ENCODE results near the gene ADAM10.

ADAM10 gene

GRCh38 chr15:58717357-58717756 lies 32.1 kb downstream of the ADAM10 start:
- DNase-seq (ENCODE audit: low read depth in 2 of 2, low spot score in 1 of 2) = no peak

GRCh38 chr15:58716027-58716426 lies 33.5 kb downstream of the ADAM10 start:
- DNase-seq (ENCODE audit: low read depth in 2 of 2, low spot score in 1 of 2) = no peak

- DNase-seq (ENCODE audit: low read depth in 2 of 2, low spot score in 1 of 2) = no peak
Observed at GRCh38 chr15:58715266-58715917, 34.1 kb downstream of the ADAM10 start.

- no peak for DNase-seq (ENCODE audit: low read depth in 2 of 2, low spot score in 1 of 2)
Observed at GRCh38 chr15:58710701-58711100, 38.8 kb downstream of the ADAM10 start.

- DNase-seq (ENCODE audit: low read depth in 2 of 2, low spot score in 1 of 2) = no peak
Observed at GRCh38 chr15:58707397-58707796, 42.1 kb downstream of the ADAM10 start.

GRCh38 chr15:58705105-58705504 lies 44.4 kb downstream of the ADAM10 start:
- DNase-seq (ENCODE audit: low read depth in 2 of 2, low spot score in 1 of 2) = no peak

GRCh38 chr15:58704155-58704865 lies 45.2 kb downstream of the ADAM10 start:
- DNase-seq (ENCODE audit: low read depth in 2 of 2, low spot score in 1 of 2) = no peak

- DNase-seq (ENCODE audit: low read depth in 2 of 2, low spot score in 1 of 2) = no peak
Observed at GRCh38 chr15:58703610-58704009, 45.9 kb downstream of the ADAM10 start.

GRCh38 chr15:58702233-58702632 lies 47.3 kb downstream of the ADAM10 start:
- DNase-seq (ENCODE audit: low read depth in 2 of 2, low spot score in 1 of 2) = no peak

GRCh38 chr15:58701376-58701775 lies 48.1 kb downstream of the ADAM10 start:
- no peak for DNase-seq (ENCODE audit: low read depth in 2 of 2, low spot score in 1 of 2)

- DNase-seq (ENCODE audit: low read depth in 2 of 2, low spot score in 1 of 2) = no peak
Observed at GRCh38 chr15:58699769-58700168, 49.7 kb downstream of the ADAM10 start.

- no peak for DNase-seq (ENCODE audit: low read depth in 2 of 2, low spot score in 1 of 2)
Observed at GRCh38 chr15:58698887-58699641, 50.4 kb downstream of the ADAM10 start.

GRCh38 chr15:58697220-58697619 lies 52.3 kb downstream of the ADAM10 start:
- DNase-seq (ENCODE audit: low read depth in 2 of 2, low spot score in 1 of 2) = no peak

GRCh38 chr15:58696738-58697137 lies 52.8 kb downstream of the ADAM10 start:
- no peak for DNase-seq (ENCODE audit: low read depth in 2 of 2, low spot score in 1 of 2)

- DNase-seq (ENCODE audit: low read depth in 2 of 2, low spot score in 1 of 2) = no peak
Observed at GRCh38 chr15:58694641-58695398, 54.7 kb downstream of the ADAM10 start.

- DNase-seq (ENCODE audit: low read depth in 2 of 2, low spot score in 1 of 2) = no peak
Observed at GRCh38 chr15:58690703-58691102, 58.8 kb downstream of the ADAM10 start.

- DNase-seq (ENCODE audit: low read depth in 2 of 2, low spot score in 1 of 2) = no peak
Observed at GRCh38 chr15:58689646-58690045, 59.9 kb downstream of the ADAM10 start.

GRCh38 chr15:58686286-58686685 lies 63.2 kb downstream of the ADAM10 start:
- DNase-seq (ENCODE audit: low read depth in 2 of 2, low spot score in 1 of 2) = no peak

GRCh38 chr15:58684751-58685150 lies 64.8 kb downstream of the ADAM10 start:
- DNase-seq (ENCODE audit: low read depth in 2 of 2, low spot score in 1 of 2) = no peak

- DNase-seq (ENCODE audit: low read depth in 2 of 2, low spot score in 1 of 2) = no peak
Observed at GRCh38 chr15:58684036-58684710, 65.3 kb downstream of the ADAM10 start.

- DNase-seq (ENCODE audit: low read depth in 2 of 2, low spot score in 1 of 2) = no peak
Observed at GRCh38 chr15:58682234-58682633, 67.3 kb downstream of the ADAM10 start.
